SK-N-DZ (cell line): ENCODE results near the gene LENG9.
"Not testable (repeated sequence)": the region's sequence is repeated elsewhere in the genome, so short reads cannot be mapped to it uniquely, and the experiment has no call there.

Experiments used
- DNase-seq: peaks from one replicate; pipeline ENCODE4 v3.0.0-alpha.2; 2015; ENCODE audit warnings: low spot score

LENG9 gene

GRCh38 chr19:54478677-54479266 is 15.2 kb upstream of the LENG9 start:
- DNase-seq: peak; percentile 57

DNA sequence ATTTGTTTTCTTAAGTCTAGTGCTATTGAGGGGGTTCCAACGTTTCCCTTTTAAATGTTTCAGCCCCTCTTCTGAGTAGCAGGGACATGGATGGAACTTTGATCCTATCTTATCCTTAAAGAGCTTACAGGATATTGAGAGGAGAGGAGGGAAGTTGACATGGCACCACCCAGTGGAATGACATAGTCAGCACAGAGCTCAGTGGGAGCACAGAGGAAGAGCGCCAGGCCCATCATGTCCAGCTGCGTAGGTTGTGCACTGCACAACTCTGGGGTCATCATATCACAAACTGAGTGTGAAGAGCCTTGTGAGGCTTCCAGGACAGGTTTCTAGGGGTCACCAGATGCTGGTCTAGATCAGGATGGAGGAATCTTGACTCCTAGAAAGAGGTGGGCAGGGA is 14.1 kb upstream of the LENG9 start:
- no peak for DNase-seq

DNA sequence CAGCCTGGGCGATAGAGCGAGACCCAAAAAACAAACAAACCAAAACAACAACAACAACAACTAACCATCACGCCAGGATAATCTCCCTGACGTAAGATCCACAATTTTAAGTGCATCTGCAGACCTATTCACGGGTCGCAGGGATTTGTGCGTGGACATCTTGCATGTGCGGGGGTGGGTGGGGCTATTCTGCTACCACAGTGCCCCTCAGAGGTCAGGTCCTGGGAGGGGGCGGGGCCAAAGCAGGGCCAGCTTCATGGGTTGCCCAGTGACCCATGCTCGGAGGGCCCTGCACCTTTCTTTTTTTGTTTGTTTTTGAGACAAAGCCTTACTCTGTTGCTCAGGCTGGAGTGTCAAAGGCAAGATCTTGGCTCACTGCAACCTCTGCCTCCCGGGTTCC is 12.1 kb upstream of the LENG9 start:
- DNase-seq: no peak

DNA sequence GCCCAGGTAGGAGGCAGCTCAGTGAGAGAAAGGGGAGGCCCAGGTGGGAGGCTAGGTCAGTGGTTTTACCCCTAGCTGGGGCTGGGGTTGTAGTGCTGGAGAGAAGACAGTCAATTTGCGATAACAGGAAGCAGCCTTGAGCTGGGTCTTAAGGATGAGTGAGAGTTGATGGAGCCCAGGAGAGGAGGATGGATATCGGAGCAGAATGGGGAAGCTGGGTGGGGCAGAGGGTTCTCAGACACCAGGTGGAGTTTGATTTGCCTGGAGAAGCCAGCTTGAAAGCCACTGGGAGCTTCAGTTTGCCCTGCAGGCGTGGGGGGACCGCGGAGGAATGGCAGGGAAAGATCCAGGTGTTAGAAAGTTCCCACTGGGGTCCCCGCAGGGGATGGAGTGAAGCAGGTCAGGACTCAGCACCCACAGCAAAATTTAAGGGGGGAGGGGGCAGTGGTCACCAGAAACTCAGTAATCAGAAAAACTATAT is 10.4 kb upstream of the LENG9 start:
- DNase-seq: no peak

DNA sequence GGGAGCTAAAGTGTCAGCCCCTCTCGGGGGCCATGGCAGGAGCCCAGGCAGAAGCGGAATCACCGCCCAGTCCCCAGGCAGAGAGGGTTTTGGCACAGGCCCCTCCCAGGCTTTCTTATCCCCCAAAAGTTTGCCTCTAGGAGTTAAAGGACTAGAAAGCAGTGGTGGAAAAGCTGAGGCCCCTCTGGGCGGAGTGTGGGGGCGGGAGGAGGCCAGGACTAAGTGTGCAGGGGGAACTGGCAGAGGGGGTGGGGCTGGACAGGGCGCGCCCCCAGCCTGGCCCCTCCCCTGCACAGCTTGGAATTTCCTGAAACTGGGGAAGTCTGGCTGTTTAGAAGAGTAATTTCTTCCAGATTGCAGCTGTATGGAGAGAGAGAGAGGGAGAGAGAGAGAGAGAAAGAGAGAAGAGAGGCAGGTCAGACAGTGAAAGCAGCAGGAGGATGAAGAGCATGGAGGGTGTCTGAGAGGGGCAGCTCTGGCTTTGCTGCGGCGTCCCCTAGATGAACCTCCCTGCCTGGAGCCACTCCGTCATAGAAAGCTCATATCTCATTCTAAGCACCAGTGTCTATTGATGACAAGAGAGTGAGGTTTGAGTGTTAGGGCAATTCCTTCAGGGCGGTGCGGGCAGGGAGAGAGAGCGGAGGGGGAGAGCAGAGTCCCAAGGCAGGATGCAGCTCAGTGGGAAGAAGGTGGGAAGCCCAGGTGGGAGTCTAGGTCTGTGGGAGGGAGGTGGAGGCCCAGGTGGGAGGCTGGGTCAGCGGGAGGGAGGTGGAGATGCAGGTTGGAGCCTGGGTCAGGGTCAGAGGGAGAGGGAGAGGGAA is 9.7 kb upstream of the LENG9 start, which contains the start of gene CDC42EP5:
CDC42EP5 (minus strand) TSS at position 226 of the 821 bp plus-strand sequence. CDS start 7,749 bp downstream, outside the sequence.
- DNase-seq: no peak

GRCh38 chr19:54470991-54471782 is 7.6 kb upstream of the LENG9 start:
- DNase-seq: no peak

- DNase-seq: no peak
Measured at GRCh38 chr19:54470276-54470887, 6.8 kb upstream of the LENG9 start.

DNA sequence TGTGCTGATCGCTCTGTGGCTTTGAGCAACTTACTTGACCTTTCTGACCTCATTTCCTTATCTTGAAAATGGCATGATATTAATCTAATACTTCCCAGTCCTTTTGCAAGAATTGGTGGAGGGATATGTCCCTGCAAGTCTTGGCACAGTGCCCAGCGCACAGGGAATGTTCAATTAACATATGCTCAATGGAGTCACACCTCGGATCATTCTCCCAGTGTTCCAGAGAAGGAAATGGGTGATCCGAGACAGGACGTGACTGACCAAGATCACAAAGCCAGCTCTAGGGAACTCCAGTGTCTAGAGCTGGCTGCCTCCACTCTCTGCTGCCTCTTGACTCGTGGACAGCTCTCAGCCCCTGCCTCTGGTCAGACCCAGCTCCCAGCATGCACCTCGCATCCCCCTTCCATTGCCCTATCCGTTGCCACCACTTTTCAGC is 5.9 kb upstream of the LENG9 start:
- DNase-seq: no peak

- DNase-seq: not testable (repeated sequence)
Measured at GRCh38 chr19:54466110-54466480, 2.5 kb upstream of the LENG9 start.

- DNase-seq: no peak
Measured at GRCh38 chr19:54465426-54466109, 2.0 kb upstream of the LENG9 start.

DNA sequence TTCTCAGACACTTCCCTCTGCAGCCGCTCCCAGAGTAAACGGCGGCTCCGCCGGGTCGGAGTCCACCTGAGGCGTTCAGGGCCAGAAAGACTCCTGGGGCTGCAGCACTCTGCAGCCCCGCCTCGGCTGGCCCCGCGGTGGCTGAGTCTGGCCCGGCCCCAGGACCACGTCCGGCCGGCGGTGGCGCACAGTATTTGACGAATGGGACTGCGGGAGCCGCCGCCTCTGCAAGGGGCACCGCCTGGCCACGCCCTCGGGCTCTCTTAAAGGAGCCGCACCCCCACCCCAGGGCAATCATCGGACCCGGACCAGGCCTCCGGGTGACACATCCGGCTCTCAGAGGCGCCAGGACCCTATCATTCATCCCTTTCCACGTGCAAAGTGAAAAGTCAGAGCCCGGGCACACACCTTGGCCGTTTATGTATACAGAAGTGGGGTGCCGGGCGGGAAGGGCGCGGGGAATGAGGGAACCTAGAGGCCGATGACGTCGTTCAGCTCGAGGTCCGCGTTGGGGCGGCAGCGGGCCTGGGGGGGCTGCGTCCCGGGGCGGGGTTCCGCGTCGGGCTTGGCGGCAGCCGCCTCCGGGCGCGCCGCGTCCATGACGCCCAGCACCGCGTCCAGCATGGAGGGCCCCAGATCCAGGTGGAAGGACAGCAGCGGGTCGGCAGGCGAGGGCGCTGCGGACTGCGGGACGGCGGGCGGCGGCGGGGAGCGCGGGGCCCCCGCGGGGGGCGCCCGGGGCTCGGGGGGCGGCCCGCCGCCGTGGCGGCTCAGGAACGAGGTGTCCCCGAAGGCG is 1.2 kb upstream of the LENG9 start:
- peak; percentile 75 for DNase-seq

GRCh38 chr19:54464044-54464629 is 559 bp upstream of the LENG9 start:
- DNase-seq: peak; percentile 54

GRCh38 chr19:54462655-54463530 is 685 bp downstream of the LENG9 start:
- no peak for DNase-seq

DNA sequence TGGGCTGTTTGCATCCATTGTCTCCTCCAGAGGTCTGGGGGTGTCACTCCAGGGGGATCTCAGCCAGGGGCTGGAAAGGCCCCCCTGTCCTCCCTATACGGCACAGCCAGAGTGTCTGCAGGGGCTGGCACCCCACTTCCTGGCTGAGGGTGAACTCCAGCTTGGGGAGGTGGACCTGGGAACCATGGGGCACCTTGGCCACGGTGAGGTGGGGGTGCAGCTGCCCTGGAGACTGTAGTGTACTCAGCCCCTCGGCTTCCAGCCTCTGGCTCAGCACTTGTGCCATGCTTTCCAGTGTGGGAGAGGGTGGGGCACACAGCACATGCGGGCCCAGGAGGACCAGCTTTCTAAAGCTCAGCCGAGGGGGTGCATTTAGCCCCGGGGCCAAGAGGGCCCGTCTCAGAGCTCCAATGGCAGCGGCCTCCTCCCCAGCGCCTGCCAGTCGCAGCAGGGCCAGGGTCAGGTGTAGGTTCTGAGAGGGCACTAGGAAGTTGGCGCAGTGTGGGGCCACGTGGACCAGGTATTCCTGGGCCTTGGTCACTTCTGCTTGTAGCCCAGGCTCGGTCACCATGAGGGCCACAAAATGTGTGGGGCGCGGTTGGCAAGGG is 1.4 kb downstream of the LENG9 start:
- DNase-seq: no peak

- DNase-seq: no peak
Measured at GRCh38 chr19:54461613-54462012, 2.0 kb downstream of the LENG9 start.

DNA sequence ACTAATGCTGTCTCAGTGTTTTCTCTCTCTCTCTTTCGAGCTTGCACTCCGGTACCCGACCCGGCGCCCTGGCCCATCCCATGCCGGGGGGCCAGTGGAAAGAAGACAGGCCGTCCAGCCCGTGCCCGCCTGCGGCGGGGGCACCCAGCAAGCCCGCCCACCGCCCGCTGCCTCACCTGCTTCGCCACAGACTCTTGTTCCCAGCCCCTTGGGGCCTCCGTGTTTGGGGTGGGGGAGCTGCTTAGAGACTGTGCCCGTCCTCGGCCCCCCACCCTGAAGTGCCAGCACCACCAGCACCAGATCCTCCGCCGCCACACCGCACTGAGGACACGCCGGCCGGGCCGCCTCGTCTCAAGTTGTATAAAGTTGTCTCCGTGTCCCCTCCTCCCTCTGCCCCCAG is 2.4 kb downstream of the LENG9 start:
- DNase-seq: no peak

- DNase-seq: no peak
Measured at GRCh38 chr19:54460230-54461005, 3.2 kb downstream of the LENG9 start.
